Measurements from ENCODE around the gene CERS6. TPM values are rescaled to one million over a fixed set of nuclear protein-coding genes. Genes with fewer than 3 reads are reported as not detected.

The CERS6 gene
- total RNA-seq, 1 experiment from 2014 or later = 12.4 TPM

- DNase-seq = no peak
- Histone ChIP-seq H3K36me3 (no peaks in the 10 kb centered on the region), H3K4me3 (no peak overlapping the region), H3K9me3 (no peaks in the 10 kb centered on the region), H3K27me3 (no peaks in the 10 kb centered on the region)
These were observed 337.5 kb downstream of the CERS6 start for GRCh38 chr2:168793596-168793995.

GRCh38 chr2:168794968-168795367 is 338.9 kb downstream of the CERS6 start:
- DNase-seq = no peak
- H3K36me3 ChIP-seq = no peaks in the 10 kb centered on the region
- H3K4me3 ChIP-seq = no peak overlapping the region
- no peaks in the 10 kb centered on the region for H3K9me3 ChIP-seq
- H3K27me3 ChIP-seq = no peaks in the 10 kb centered on the region

- no peak overlapping the region for H3K4me3 ChIP-seq
- no peak for DNase-seq
- no peaks in the 10 kb centered on the region for H3K9me3 ChIP-seq
- no peaks in the 10 kb centered on the region for H3K27me3 ChIP-seq
- no peaks in the 10 kb centered on the region for H3K36me3 ChIP-seq
These were observed 340.1 kb downstream of the CERS6 start for GRCh38 chr2:168796090-168796577.

- Histone ChIP-seq H3K36me3 (no peaks in the 10 kb centered on the region), H3K4me3 (no peak overlapping the region), H3K9me3 (no peaks in the 10 kb centered on the region), H3K27me3 (no peaks in the 10 kb centered on the region)
- no peak for DNase-seq
These were observed 340.7 kb downstream of the CERS6 start for GRCh38 chr2:168796583-168797285.

- Histone ChIP-seq H3K4me3 (no peak overlapping the region), H3K9me3 (no peaks in the 10 kb centered on the region), H3K27me3 (no peaks in the 10 kb centered on the region), H3K36me3 (no peaks in the 10 kb centered on the region)
- no peak for DNase-seq
These were observed 341.2 kb downstream of the CERS6 start for GRCh38 chr2:168797286-168797655.

GRCh38 chr2:168798076-168798887 is 342.2 kb downstream of the CERS6 start:
- H3K4me3 ChIP-seq = no peak overlapping the region
- DNase-seq = no peak
- no peaks in the 10 kb centered on the region for H3K27me3 ChIP-seq

GRCh38 chr2:168798888-168799410 is 342.9 kb downstream of the CERS6 start:
- Histone ChIP-seq H3K27me3 (no peaks in the 10 kb centered on the region), H3K36me3 (no peaks in the 10 kb centered on the region), H3K4me3 (no peak overlapping the region), H3K9me3 (no peaks in the 10 kb centered on the region)
- no peak for DNase-seq

More at GRCh38 chr2:168798076-168798887, 342.2 kb downstream of the CERS6 start:
- H3K36me3 ChIP-seq = no peaks in the 10 kb centered on the region
- no peaks in the 10 kb centered on the region for H3K9me3 ChIP-seq

- Histone ChIP-seq H3K9me3 (no peaks in the 10 kb centered on the region), H3K27me3 (no peaks in the 10 kb centered on the region), H3K36me3 (no peaks in the 10 kb centered on the region), H3K4me3 (no peak overlapping the region)
- no peak for DNase-seq
These were observed 345.4 kb downstream of the CERS6 start for GRCh38 chr2:168801471-168801870.

GRCh38 chr2:168801961-168802858 is 346.1 kb downstream of the CERS6 start, which contains the start of gene NOSTRIN:
Gene NOSTRIN (plus strand): TSS chr2:168802637. CDS start chr2:168802647, 10 bp downstream.
- peak; percentile 21 for DNase-seq
- Histone ChIP-seq H3K4me3 (peak within 1 kb of the TSS; percentile 14; the same call in 1 of the 2 replicates), H3K27me3 (no peaks in the 10 kb centered on the region)

GRCh38 chr2:168802859-168803725 is 347.0 kb downstream of the CERS6 start:
- DNase-seq = no peak
- no peaks in the 10 kb centered on the region for H3K27me3 ChIP-seq
- no peaks in the 10 kb centered on the region for H3K36me3 ChIP-seq
- H3K4me3 ChIP-seq = peak overlapping the region; percentile 14; the same call in 1 of the 2 replicates
- H3K9me3 ChIP-seq = no peaks in the 10 kb centered on the region

More at GRCh38 chr2:168801961-168802858, 346.1 kb downstream of the CERS6 start, which contains the start of gene NOSTRIN:
- Histone ChIP-seq H3K9me3 (no peaks in the 10 kb centered on the region), H3K36me3 (no peaks in the 10 kb centered on the region)

- Histone ChIP-seq H3K9me3 (no peaks in the 10 kb centered on the region), H3K36me3 (no peaks in the 10 kb centered on the region), H3K4me3 (no peak overlapping the region), H3K27me3 (no peaks in the 10 kb centered on the region)
- DNase-seq = no peak
These were observed 348.1 kb downstream of the CERS6 start for GRCh38 chr2:168804214-168804613.

- Histone ChIP-seq H3K9me3 (no peaks in the 10 kb centered on the region), H3K36me3 (no peaks in the 10 kb centered on the region), H3K4me3 (no peak overlapping the region), H3K27me3 (no peaks in the 10 kb centered on the region)
- DNase-seq = no peak
These were observed 349.5 kb downstream of the CERS6 start for GRCh38 chr2:168805615-168806014.

GRCh38 chr2:168809537-168809936 is 353.5 kb downstream of the CERS6 start:
- DNase-seq = no peak
- no peaks in the 10 kb centered on the region for H3K9me3 ChIP-seq
- H3K36me3 ChIP-seq = no peaks in the 10 kb centered on the region
- H3K27me3 ChIP-seq = no peaks in the 10 kb centered on the region
- H3K4me3 ChIP-seq = no peak overlapping the region

GRCh38 chr2:168810235-168810634 is 354.2 kb downstream of the CERS6 start:
- Histone ChIP-seq H3K9me3 (no peaks in the 10 kb centered on the region), H3K36me3 (no peaks in the 10 kb centered on the region), H3K4me3 (no peak overlapping the region), H3K27me3 (no peaks in the 10 kb centered on the region)
- no peak for DNase-seq

GRCh38 chr2:168811696-168812095 is 355.6 kb downstream of the CERS6 start:
- Histone ChIP-seq H3K27me3 (no peaks in the 10 kb centered on the region), H3K36me3 (no peaks in the 10 kb centered on the region), H3K4me3 (no peak overlapping the region), H3K9me3 (no peaks in the 10 kb centered on the region)
- DNase-seq = no peak

Measured in MG63 (cell line).